NB4 (cell line): ENCODE measurements around the gene TM4SF1.

Experiments used
- MYC ChIP-seq: IDR thresholded peaks from 2 replicates; pipeline ENCODE4 v1.6.1; 2011; ENCODE audit warnings: low read depth, low read length
- POLR2A ChIP-seq: IDR thresholded peaks from 2 replicates; pipeline ENCODE4 v1.6.1; 2011; ENCODE audit warnings: mild to moderate bottlenecking; ENCODE audit not compliant: insufficient read length; ENCODE audit errors: extremely low read depth
- TF ChIP-seq, protein P1 (sequence below): IDR thresholded peaks from one replicate; pipeline ENCODE4 v1.5.1; 2012; ENCODE audit warnings: low read depth, low read length

DNA sequence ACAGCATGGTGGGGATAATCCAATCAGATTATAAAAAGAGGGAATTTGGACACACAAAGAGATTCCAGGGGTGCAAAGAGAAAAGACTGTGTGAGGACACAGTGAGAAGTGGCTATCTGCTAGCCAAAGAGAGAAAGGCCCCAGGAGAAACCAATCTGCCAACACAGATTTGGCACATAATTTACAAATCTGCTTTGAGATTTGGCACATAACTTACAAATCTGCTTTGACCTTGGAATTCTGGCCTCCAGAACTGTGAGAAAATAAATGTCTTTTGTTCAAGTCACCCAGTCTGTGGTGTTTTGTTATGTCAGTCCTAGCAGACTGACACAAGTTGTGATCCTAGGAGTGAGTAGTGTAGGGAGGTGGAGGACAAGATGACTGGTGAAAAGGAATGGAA lies 40.5 kb downstream of the TM4SF1 start:
- TF ChIP-seq, protein P1, sequence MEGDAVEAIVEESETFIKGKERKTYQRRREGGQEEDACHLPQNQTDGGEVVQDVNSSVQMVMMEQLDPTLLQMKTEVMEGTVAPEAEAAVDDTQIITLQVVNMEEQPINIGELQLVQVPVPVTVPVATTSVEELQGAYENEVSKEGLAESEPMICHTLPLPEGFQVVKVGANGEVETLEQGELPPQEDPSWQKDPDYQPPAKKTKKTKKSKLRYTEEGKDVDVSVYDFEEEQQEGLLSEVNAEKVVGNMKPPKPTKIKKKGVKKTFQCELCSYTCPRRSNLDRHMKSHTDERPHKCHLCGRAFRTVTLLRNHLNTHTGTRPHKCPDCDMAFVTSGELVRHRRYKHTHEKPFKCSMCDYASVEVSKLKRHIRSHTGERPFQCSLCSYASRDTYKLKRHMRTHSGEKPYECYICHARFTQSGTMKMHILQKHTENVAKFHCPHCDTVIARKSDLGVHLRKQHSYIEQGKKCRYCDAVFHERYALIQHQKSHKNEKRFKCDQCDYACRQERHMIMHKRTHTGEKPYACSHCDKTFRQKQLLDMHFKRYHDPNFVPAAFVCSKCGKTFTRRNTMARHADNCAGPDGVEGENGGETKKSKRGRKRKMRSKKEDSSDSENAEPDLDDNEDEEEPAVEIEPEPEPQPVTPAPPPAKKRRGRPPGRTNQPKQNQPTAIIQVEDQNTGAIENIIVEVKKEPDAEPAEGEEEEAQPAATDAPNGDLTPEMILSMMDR, result no peak
- TF ChIP-seq POLR2A (no peak), MYC (no peak)
